GM21423 (cell line): Measurements from ENCODE around the gene B3GNT3.
"Not testable (repeated sequence)": the region's sequence is repeated elsewhere in the genome, so short reads cannot be mapped to it uniquely, and the experiment has no call there.

Source experiments
- ATAC-seq: cut with Tn5 transposase; IDR thresholded peaks from one replicate; pipeline ENCODE4 v1.9.1; 2021; ENCODE audit warnings: mild to moderate bottlenecking, moderate library complexity; ENCODE audit not compliant: unreplicated experiment

B3GNT3 gene

GRCh38 chr19:17796013-17796837 is 1.3 kb downstream of the B3GNT3 start:
- ATAC-seq, result no peak

DNA sequence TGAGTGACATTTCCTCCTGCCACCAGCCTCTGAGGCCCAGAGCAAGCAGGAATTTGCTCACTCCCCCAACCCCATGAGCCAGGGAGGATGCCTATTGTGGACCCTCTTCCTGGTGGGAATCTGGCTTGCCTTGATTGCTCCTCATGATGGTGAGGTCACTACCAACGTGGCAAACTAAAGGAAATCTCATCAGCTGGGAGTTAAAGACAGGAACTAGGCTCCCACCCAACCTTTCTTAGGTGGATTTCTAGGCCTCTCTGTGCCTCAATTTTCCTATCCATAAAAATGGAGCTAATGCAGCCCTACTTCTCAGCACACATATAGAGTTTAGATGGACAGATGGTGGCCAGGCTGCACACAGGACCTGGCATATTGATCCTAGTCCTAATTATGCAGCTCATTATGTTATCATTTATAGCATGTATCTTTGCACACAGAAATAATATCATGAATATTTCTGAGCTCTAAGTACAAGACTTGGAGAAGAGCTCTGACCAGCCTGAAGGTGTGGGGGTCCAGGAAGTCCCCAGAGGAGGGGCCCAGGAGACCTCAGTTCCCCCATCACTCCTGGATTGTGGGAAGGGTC is 2.0 kb downstream of the B3GNT3 start:
- ATAC-seq, result no peak

DNA sequence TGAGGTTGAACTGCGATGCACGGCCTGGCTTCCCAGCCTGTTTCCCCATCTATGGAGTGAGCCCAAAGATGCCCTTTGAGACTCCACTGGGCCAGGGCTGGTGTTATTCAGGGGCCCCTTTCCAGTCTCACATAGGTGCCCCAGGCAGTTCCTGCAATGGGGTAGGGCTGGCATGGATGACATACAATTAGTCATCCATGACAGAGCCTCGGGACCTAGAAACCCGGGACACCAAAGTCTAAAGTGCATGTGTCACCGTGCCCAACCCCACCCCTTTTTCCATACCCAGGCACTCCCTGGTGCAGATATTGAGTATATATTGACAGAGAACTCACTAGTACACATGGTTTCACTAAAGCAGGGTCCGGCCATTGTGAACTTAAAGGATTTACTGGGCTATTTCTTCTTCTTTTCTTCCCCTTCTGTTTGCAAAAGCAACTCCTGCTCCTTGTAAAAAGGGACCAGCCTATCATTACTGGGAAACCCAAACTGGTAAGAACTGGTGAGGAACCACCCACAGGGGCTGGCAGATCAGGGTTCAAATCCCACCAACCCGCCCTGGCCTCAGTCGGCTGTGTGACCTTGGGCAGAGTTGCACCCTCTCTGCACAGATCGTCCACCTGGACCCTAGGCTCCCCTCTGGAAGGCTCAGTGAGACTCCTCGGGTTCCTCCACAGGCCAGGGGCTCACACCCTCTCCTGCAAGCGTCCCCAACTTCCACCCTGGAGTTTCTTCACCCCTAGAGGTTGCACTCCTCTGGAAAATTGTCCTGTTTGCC is 2.7 kb downstream of the B3GNT3 start:
- no peak for ATAC-seq

DNA sequence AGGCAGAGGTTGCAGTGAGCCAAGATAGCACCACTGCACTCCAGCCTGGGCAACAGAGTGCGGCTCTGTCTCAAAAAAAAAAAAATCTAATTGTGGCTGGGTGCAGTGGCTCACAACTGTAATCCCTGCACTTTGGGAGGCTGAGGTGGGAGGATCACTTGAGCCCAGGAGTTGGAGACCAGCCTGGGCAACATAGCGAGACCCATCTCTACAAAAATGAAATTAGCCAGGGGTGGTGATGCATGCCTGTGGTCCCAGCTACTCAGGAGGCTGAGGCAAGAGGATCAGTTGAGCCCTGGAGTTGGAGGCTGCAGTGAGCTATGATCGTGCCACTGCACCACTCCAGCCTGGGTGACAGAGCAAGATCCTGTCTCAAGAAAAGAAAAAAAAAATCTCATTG is 3.7 kb downstream of the B3GNT3 start:
- ATAC-seq, result not testable (repeated sequence)

DNA sequence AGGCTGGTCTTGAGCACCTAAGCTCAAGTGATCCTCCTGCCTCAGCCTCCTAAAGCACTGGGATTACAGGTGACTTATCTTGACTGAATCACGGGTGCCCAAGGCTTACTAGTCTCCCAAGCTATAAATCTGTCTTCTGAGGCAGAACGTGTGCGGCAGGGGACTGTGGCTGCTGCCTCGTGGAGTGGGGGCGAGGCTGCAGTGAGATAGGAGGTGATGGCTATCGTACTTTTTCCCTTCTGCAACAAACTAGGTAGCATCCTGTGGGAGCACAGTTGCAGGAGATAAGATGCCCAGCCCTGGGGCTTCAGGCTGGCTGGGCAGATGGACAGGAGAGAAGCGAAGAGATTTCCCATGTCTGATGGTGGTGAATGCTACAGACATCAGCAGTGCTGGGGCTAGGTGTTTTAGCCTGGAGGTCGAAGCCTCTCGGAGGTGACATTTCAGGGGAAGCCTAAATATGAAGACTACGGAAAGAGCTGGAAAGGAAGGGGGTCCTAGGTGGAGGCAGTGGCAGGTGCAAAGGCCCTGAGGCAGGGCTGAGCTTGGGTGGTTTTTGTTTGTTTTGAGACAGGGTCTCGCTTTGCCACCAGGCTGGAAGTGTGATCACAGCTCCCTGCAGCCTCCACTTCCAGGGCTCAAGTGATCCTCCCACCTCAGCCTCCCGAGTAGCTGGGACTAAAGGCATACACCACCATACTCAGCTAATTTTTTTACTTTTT is 7.4 kb downstream of the B3GNT3 start:
- no peak for ATAC-seq

DNA sequence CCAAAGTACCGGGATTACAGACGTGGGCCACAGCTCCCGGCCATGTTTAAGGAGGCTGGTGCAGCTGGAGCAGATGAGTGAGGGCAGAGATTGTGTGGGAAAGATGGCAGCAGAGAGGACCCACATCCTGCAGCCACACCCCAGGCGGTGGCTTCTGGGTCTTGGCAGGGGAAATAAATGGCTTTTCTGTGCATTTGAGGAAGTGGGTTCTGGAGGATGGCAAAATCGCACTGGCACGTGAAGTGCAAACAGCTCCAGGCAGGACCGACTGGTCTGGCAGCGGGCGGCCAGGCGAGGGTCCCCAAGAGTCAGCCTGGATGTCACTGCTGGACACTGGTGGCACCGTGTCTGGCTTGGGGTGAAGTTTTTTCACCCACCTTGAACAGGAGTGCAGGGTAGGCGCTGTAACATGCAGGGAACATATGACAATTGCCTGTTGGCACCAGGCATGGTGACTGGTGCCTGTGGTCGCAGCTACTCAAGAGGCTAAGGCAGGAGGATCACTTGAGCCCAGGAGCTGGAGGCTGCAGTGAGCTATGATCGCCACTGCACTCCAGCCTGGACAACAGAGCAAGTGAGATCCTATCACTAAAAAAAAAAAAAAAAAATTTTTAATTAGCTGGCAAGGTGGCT is 8.4 kb downstream of the B3GNT3 start:
- ATAC-seq, result no peak

GRCh38 chr19:17805427-17805826 is 10.5 kb downstream of the B3GNT3 start:
- ATAC-seq, result no peak

DNA sequence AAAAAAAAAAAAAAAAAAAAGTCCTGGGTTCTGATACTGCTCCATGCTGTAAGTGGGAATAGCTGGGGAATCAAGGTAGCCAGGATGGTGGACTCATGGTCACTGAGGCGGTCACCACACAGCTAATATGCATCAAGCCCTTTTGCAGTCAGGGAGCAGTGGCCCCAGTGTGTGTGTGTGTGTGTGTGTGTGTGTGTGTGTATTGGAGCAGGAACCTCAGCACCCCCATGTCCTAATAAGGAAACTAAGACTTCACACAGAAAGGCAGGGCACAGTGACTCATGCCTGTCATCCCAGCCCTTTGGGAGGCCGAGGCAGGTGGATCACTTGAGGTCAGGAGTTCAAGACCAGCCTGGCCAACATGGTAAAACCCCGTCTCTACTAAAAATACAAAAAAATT is 12.0 kb downstream of the B3GNT3 start:
- ATAC-seq, result no peak

DNA sequence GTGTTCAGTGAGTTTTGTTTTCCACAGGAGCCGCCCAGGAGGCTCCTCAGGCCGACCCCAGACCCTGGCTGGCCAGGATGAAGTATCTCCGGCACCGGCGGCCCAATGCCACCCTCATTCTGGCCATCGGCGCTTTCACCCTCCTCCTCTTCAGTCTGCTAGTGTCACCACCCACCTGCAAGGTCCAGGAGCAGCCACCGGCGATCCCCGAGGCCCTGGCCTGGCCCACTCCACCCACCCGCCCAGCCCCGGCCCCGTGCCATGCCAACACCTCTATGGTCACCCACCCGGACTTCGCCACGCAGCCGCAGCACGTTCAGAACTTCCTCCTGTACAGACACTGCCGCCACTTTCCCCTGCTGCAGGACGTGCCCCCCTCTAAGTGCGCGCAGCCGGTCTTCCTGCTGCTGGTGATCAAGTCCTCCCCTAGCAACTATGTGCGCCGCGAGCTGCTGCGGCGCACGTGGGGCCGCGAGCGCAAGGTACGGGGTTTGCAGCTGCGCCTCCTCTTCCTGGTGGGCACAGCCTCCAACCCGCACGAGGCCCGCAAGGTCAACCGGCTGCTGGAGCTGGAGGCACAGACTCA is 12.9 kb downstream of the B3GNT3 start:
- ATAC-seq, result no peak

DNA sequence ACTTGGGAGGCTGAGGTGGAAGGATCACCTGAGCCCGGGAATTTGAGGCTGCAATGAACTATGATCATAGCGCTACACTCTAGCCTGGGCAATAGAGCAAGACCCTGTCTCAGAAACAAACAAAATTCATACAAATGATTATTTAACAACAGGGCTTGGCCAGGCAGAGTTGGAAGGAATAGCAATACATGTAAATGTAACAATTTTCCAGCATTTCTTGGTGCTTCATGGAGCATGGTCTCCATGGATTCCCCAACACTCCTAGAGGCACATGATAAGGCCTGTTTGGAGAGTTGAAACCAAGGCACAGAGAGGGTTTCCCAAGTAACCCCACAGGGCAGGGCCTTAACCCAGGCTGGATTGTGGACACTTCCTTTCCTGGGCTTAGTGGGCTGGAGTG is 16.2 kb downstream of the B3GNT3 start:
- no peak for ATAC-seq

DNA sequence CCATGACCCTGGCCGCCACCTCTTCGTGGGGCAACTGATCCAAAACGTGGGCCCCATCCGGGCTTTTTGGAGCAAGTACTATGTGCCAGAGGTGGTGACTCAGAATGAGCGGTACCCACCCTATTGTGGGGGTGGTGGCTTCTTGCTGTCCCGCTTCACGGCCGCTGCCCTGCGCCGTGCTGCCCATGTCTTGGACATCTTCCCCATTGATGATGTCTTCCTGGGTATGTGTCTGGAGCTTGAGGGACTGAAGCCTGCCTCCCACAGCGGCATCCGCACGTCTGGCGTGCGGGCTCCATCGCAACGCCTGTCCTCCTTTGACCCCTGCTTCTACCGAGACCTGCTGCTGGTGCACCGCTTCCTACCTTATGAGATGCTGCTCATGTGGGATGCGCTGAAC is 16.7 kb downstream of the B3GNT3 start:
- ATAC-seq, result no peak

DNA sequence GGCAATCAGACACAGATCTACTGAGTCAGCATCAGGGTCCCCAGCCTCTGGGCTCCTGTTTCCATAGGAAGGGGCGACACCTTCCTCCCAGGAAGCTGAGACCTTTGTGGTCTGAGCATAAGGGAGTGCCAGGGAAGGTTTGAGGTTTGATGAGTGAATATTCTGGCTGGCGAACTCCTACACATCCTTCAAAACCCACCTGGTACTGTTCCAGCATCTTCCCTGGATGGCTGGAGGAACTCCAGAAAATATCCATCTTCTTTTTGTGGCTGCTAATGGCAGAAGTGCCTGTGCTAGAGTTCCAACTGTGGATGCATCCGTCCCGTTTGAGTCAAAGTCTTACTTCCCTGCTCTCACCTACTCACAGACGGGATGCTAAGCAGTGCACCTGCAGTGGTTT is 17.2 kb downstream of the B3GNT3 start:
- ATAC-seq, result no peak

- ATAC-seq, result no peak
These were observed 22.9 kb downstream of the B3GNT3 start for GRCh38 chr19:17817668-17818363.

DNA sequence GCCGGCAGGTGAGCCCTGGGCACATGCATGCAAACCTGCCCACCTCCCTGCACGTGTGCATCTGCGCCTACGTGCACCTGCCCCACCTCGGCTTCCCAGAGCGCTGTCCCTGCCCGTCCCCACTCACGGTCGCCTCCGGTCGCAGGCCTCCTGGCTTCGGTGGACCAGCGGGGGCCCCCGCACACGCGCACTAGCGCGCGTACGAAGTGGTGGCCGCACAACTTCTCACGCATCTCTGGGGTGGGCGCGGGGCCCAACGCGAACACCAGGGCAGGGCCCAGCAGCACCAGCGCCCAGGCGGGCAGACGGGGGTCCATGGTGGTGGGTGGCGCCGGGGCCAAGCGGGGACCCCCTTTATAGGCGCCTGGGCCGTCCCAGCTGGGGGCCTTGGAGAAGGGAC is 26.3 kb downstream of the B3GNT3 start, which contains the start of gene INSL3:
Gene INSL3 (minus strand): TSS at position 330 of the 400 bp plus-strand sequence. CDS start 13 bp downstream, at position 317.
- ATAC-seq, result no peak

DNA sequence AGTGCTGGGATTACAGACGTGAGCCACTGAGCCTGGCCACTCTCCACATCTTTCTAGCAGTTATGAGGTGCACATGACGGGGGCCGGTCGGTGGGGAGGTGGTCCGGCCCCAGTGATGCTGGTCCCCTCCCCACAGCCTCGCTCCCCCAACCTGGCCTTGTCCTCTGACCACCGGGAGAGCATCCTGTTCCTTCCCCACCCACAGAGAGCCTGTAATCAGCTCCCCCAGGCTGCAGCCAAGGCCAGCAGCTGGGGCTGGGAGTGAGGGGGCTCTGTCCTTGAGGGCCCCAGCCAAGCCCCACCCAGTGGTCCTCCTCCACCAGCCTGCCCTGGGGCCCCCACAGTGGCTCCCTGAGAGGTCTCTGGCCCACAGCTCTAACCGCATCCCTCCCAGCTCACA is 29.4 kb downstream of the B3GNT3 start:
- ATAC-seq, result no peak

- ATAC-seq, result no peak
These were observed 31.6 kb downstream of the B3GNT3 start for GRCh38 chr19:17826508-17827056.

GRCh38 chr19:17829855-17830566 is 35.1 kb downstream of the B3GNT3 start:
- ATAC-seq, result no peak

DNA sequence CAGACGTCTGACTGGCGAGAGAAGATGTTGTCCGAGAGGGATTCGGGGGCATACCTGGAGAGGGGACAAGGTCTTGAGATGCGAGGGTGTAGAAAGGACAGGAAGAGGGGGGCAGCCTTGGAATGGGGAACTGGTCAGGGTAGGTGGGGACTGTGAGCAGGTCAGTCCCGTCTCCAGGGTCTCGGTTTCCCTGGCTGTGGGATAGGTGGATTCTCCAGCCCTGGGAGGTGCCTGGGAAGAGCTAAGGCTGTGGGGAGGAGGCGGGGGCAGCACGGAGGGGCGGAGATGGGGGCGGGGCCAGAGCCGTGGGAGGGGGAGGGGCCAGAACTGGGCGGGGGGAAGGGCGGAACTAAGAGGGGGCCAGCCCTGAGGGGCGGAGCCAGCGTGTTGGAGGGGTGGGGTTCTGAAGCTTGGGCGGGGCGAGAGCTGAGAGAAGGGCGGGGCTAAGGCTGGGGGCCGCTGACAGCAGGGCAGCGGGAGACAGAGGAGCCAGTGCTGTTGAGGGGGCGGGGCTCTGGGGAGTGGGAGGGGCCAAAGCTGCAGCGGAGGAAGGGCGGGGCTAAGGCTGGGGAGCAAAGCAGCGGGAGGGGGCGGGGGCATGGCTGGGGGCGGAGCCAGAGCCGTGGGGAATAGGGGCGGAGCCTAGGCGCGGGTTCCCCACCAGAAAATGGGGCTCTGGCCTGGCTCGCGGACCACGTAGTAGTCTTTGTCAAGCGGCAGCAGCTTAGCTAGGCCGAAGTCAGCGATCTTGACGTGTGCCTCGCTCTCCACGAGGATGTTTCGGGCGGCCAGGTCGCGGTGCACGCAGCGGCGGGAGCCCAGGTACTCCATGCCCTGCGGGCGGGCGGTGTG is 35.9 kb downstream of the B3GNT3 start:
- ATAC-seq, result no peak
